HG03280 (cell line): Measurements from ENCODE around the gene ZNF358.

Source experiments
- ATAC-seq: cut with Tn5 transposase; IDR thresholded peaks from one replicate; pipeline ENCODE4 v1.9.1; 2021; ENCODE audit warnings: mild to moderate bottlenecking, moderate library complexity; ENCODE audit not compliant: unreplicated experiment

The ZNF358 gene

DNA sequence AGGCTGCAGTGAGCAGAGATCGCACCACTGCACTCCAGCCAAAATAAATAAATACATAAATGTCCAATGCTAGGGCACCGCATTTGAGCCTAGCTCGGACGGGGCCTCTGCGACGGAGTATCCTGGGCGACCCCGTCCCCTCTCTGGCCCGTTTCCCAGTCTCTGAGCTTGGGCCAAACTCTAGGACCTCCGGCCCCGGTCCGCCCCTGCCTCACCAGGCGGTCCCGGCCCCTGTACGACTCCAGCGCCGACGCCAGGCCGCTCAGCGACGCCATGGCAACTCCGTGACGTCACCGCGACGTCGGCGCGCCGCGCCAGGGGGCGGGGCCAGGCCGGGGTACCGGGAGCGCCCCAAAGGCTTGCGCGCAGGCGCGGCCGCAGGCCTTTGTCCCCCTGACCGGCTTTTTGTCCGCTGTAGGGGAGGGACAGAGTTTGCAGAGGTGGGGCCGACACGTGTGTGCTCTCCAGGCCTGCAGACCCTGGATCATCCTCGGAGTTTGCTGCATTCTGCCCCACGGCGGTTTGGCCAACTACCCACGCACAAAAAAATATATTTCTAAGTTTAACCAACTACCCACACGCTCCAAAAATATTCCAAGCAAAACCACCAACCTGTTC is 27.1 kb upstream of the ZNF358 start, which contains the start of gene PEX11G:
Gene PEX11G, minus strand, starts transcription at position 300 of the 618 bp plus-strand sequence. Its CDS starts 25 bp downstream, at position 275.
- peak; percentile 91 for ATAC-seq

GRCh38 chr19:7489609-7490044 is 26.3 kb upstream of the ZNF358 start:
- ATAC-seq: no peak

GRCh38 chr19:7492142-7492541 is 23.8 kb upstream of the ZNF358 start:
- no peak for ATAC-seq

- ATAC-seq: no peak
These were observed 23.3 kb upstream of the ZNF358 start for GRCh38 chr19:7492558-7492957.

DNA sequence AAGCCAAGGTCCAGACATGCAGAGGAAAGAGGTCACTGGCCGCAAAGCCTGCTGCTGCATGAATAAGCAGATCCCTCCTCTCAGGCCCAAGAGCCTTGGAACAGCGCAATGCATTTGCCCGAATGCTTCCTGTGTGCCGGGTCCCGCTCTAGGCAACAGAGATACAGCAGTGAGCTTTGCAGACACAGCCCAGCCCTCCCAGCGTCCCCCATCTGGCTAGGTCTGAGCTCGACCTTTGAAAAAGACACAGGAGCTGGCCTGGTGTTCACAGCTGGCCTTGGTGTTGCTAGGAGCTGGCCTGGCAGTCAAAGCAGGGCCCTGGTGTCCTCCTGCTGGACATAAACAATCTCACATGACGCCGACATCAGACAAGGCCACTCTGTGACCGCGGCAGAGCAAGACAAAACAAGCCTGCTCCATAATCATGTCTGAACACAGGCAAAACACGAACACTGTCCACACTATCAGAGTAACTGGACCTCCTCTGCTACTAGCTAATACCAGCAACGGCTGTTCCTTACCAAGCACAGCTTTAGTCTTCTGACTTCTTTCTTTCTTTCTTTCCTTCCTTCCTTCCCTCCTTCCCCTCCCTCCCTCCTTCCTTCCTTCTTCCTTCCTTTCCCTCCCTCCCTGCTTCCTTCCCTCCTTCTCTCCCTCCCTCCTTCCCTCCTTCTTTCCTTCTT is 21.3 kb upstream of the ZNF358 start:
- no peak for ATAC-seq

GRCh38 chr19:7497292-7497691 is 18.6 kb upstream of the ZNF358 start:
- no peak for ATAC-seq

DNA sequence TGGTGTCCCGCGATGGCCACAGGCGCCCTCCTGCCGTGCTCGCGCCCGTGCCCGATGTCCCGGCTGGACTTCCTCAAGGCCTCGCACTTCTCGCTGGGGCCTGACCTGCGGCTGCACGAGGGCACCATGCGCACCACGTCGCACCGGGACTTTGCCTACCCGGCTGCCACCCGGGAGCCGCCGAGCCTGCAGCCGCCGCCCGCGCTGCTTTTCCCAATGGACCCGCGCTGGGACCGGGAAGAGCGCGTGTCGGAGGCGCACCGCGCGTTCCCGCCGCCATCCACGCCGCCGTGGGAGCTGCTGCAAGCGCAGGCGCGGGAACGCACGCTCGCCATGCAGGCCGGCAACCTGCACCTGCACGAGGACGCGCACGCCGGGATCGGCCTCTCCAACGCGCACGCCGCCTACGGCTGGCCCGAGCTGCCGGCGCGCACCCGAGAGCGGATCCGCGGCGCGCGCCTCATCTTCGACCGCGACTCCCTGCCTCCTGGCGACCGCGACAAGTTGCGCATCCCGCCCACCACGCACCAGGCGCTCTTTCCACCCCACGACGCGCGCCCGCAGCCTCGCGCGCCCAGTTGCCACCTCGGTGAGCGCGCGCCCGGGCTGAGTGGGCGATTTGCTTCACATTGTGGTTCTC is 15.0 kb upstream of the ZNF358 start:
- ATAC-seq: no peak

GRCh38 chr19:7502552-7502951 is 13.4 kb upstream of the ZNF358 start:
- ATAC-seq: no peak

DNA sequence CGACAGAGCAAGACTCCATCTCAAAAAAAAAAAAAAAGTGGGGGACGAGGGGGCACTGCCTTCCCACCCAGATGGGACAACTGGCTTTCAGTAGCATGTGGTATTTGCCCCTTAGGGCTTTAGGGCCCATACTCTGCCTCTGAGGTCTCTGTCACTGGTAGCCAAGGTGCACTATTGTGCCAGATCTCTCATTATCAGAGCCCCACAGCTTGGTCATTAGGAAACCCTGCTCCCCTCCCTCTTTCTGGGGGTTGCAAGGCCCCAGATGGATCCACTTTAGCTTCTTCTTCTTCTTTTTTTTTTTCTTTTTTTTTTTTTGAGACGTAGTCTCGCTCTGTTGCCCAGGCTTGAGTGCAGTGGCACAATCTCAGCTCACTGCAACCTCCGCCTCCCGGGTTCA is 11.2 kb upstream of the ZNF358 start:
- no peak for ATAC-seq

DNA sequence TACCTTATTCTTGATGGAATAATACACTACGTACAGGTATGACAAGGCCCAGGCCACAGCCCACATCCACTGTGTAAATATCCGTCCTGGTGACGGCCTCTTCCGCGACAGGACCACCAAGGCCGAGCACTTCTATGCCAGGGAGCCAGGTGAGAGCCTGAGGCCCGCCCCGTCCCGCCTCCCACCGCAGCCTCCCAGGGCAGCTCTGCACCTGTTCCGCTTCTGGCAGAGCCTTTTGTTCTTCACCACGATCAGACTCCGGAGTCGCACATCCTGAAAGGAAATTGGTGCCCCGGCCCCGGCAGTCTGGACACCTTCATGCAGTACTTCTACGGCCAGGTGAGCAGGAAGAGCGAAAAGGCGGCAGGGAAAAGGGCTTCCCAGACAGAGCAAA is 10.6 kb upstream of the ZNF358 start:
- no peak for ATAC-seq

DNA sequence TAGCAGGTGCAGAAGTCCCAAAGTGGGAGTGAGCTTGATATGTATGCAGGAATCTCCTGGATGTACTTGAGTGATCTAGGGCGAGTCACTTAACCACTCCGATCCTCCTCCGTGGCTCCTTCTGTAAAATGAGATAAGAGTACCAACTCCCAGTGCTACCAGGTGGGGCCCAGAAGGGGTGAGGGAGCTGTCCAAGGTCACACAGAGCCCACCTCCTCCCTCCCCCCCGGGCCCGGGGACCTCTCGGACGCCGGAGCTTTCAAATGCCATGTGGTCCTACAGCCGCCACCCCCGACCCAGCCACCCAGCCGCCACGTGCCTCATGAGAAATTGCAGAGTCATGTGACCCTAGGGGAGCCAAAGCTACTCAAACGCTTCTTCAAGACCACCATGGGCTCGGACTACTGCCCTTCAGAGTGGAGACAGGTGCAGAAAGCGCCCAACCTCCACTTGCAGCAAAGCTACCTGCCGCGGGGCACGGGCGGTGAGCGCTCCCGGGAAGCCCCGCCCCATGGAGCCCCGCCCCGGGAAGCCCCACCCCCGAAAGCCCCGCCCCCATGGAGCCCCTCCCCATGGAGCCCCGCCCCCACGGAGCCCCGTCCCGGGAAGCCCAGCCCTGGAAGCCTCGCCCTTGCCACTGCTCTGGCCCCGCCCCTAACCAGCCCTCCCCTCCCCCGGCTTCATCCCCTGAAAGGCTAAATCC is 10.1 kb upstream of the ZNF358 start:
- no peak for ATAC-seq

GRCh38 chr19:7506385-7507328 is 9.2 kb upstream of the ZNF358 start:
- ATAC-seq: no peak

DNA sequence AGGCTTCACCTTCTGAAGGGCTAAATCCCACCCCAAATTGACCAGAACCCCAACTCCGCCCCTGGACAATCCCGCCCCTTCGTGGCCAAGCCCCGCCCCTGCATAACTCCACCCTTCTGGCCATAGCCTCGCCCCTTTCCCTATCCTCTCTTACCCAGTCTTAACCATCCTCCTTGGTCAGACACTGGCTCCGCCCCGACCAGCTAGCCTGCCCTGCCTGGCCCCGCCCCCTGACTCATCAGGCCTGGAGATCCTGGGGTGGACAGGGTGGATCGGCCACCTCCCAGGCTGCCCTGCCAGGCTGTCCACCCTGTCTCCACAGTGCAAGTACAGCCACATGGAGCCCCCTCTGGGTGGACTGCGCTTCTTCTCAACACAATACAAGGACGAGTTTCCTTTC is 8.0 kb upstream of the ZNF358 start:
- ATAC-seq: no peak

- ATAC-seq: no peak
These were observed 6.3 kb upstream of the ZNF358 start for GRCh38 chr19:7509625-7510024.

DNA sequence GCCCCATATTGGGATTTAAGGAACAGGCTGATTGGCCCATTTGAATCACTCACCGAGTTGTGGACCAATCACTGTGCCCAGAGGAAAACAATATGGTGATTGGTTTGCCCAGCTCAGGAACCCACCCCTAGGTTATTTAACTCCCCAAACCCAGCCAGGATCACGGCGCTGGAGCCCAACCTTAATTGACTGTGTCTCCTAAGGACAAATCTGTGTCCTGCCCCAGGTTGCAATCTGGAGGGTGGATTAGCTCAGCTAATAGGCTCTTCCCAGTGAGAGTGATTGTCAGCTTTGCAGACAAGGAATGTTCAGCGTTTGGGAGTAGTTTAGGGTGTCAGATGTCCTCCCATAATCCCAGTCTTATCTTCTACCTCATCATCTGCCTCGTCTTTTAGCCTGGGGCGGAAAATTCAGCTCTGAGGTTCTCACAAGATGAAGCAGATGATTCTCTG is 3.5 kb upstream of the ZNF358 start:
- ATAC-seq: no peak

DNA sequence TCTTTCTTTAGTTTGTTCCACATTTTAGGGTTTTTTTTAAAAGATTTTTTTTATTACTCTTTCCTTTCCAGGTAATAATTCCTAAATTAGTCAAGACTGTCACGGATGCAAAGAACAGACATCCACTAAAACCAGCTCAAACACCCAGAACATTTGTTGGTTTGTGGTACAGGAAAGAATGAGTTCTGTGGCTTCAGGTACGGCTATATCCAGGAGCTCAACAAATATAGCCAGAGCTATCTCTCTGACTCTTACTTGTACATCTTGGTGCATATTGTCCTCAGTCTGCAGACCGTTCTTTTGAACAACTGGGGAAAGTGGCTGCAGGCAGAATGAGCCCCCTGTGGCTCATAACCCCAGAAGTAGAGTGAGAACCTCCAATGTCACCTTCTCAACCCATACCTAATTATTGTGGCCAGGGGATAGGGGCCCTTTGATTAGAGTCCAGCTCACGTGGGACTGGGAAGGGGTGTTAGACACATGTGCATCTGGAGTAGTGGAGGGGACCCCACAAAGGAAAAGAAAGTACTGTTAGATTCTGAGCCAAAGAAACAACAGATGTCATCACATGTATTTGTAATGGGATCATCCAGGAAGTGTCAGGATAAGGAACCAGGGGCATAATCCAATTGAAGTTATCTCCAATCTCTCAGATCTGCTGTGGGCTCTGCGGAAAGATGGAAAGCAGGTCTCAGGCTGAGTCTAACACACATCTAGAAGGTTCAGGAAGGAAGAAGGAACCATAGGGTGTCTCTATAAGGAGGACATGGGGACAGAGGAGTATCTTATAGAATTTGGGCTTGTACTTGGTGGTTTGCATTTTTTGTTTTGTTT is 1.9 kb upstream of the ZNF358 start:
- no peak for ATAC-seq

GRCh38 chr19:7515110-7515644 is 726 bp upstream of the ZNF358 start:
- ATAC-seq: no peak

- no peak for ATAC-seq
These were observed 430 bp downstream of the ZNF358 start for GRCh38 chr19:7516333-7516732.

- ATAC-seq: no peak
These were observed 975 bp downstream of the ZNF358 start for GRCh38 chr19:7516878-7517277.
